ENCODE data around the gene BTBD10. TPM values are rescaled to one million over a fixed set of nuclear protein-coding genes. Genes with fewer than 3 reads are reported as not detected.

The BTBD10 gene
- total and polyA plus RNA-seq, 7 donors, result 18.9 to 77.8 (median 43.3) TPM

DNA sequence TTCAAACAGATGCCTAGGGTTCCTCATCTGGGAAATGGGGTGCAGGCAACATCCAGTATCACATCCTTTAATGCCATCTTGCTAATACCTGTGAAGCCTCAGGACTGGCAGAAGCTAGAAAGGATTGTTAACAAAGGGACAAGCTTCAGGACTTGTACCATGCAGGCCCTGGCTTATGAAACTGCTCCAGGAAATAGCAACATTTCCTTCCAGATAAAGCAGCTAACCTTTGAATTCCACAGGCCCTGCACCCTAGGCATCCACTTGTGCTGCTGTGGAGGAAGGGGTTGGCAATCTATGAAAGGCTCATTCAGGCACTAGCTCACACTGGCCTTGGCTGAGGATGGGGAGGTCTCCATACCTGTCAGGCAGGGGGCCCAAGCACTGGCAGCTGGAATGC lies 87.2 kb downstream of the BTBD10 start:
- H3K36me3 ChIP-seq, result peaks cover 29 to 98% (median 56%) of the 10 kb centered on the region in 4 donors
- intact Hi-C loops (cut with DNase I), result no loop called here
- TF ChIP-seq POLR2AphosphoS5 (IDR thresholded peaks at IDR 0.05) (no peak), EP300 (IDR thresholded peaks at IDR 0.05) (no peak), POLR2A (IDR thresholded peaks at IDR 0.05) (no peak)
- TF ChIP-seq, protein P1, sequence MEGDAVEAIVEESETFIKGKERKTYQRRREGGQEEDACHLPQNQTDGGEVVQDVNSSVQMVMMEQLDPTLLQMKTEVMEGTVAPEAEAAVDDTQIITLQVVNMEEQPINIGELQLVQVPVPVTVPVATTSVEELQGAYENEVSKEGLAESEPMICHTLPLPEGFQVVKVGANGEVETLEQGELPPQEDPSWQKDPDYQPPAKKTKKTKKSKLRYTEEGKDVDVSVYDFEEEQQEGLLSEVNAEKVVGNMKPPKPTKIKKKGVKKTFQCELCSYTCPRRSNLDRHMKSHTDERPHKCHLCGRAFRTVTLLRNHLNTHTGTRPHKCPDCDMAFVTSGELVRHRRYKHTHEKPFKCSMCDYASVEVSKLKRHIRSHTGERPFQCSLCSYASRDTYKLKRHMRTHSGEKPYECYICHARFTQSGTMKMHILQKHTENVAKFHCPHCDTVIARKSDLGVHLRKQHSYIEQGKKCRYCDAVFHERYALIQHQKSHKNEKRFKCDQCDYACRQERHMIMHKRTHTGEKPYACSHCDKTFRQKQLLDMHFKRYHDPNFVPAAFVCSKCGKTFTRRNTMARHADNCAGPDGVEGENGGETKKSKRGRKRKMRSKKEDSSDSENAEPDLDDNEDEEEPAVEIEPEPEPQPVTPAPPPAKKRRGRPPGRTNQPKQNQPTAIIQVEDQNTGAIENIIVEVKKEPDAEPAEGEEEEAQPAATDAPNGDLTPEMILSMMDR (IDR thresholded peaks at IDR 0.05), result no peak

DNA sequence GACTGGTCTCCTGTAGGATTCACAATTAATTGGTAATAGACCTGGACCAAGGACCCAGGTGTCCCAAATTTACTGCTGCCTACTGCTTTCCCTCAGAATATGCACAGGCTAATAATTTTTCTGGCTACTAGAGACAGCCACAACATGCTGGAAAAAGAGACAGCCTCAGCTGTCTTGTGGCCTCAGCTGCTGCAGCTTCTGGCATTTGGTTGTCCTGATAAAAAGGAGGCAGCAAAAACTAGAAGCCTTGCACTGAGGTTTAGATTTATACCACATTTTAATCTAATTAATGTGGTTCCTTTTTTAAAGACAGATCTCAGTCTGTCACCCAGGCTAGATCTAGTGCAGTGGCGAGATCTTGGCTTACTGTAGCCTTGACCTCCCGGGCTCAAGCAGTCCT lies 89.8 kb downstream of the BTBD10 start:
- WGBS, 2 donors, result 96% methylated on average over 2 of the region's 2 CpGs
- Histone ChIP-seq H3K27ac (no peak overlapping the region), H3K4me1 (no peaks in the 10 kb centered on the region), H3K9me3 (no peaks in the 10 kb centered on the region), H3K27me3 (no peaks in the 10 kb centered on the region), H3K4me3 (no peak overlapping the region), H3K36me3 (peaks cover 37 to 99% (median 58%) of the 10 kb centered on the region in 4 donors)
- no peak for DNase-seq
- intact Hi-C loops (cut with DNase I), result no loop called here
- no peak for TF ChIP-seq POLR2AphosphoS5 (IDR thresholded peaks at IDR 0.05)
- no peak for TF ChIP-seq EP300 (IDR thresholded peaks at IDR 0.05)
- TF ChIP-seq POLR2A (IDR thresholded peaks at IDR 0.05), result no peak
- TF ChIP-seq, protein P1 (IDR thresholded peaks at IDR 0.05), result no peak

More for the DNA sequence above, 87.2 kb downstream of the BTBD10 start:
- H3K4me1 ChIP-seq, result no peaks in the 10 kb centered on the region
- no peak overlapping the region for H3K4me3 ChIP-seq
- no peaks in the 10 kb centered on the region for H3K27me3 ChIP-seq
- H3K9me3 ChIP-seq, result no peaks in the 10 kb centered on the region
- DNase-seq, result no peak
- H3K27ac ChIP-seq, result no peak overlapping the region

DNA sequence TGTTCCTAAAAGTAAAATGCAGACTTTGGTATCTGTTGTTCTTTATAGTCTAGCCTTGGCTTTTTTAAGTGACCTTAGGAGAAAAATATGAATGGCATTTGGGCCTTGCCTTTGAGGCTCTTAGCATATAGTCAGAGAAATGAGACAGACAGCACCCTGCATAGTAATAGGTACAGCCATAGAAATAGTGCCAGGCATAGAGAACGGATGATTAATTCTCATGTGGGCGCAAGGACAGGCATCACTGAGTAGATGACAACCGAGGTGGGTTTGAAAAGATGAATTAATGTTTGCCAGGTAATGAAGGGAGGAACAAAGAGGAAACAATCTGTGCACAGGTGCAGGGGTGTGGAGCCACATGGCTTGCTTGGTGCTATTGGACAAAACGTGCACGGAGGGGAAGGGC lies 95.0 kb downstream of the BTBD10 start:
- H3K4me1 ChIP-seq, result peaks cover 0 to 6% (median 0%) of the 10 kb centered on the region in 4 donors
- no peak for DNase-seq
- no peaks in the 10 kb centered on the region for H3K27me3 ChIP-seq
- H3K9me3 ChIP-seq, result no peaks in the 10 kb centered on the region
- H3K4me3 ChIP-seq, result no peak overlapping the region
- 78 to 83% methylated on average over 5 of the region's 5 CpGs for WGBS, 2 donors
- intact Hi-C loops (cut with DNase I), result no loop called here
- TF ChIP-seq, protein P1 (IDR thresholded peaks at IDR 0.05), result no peak
- no peak for TF ChIP-seq POLR2AphosphoS5 (IDR thresholded peaks at IDR 0.05)
- no peak for TF ChIP-seq POLR2A (IDR thresholded peaks at IDR 0.05)
- no peak for TF ChIP-seq EP300 (IDR thresholded peaks at IDR 0.05)
- no peak overlapping the region for H3K27ac ChIP-seq
- peaks cover 22 to 99% (median 34%) of the 10 kb centered on the region in 4 donors for H3K36me3 ChIP-seq

DNA sequence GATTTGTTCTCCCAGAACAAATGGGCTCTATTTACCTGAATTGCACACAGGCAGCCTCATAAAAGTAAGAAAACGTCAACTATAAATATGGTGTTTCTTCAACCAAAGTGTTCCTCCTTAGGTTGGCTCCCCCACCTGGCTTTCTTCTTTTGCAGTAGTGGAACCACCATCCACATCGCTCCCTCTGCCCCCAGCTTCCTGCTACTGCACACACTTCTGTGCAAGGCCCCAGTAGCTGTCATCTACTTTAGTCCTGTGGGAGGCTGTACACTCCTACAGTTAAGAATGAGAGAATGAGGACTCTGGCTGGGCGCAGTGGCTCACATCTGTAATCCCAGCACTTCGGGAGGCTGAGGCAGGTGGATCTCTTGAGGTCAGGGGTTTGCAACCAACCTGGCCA lies 95.9 kb downstream of the BTBD10 start:
- 87 to 88% methylated on average over 4 of the region's 4 CpGs for WGBS, 2 donors
- Histone ChIP-seq H3K27ac (no peak overlapping the region), H3K36me3 (peaks cover 13 to 97% (median 30%) of the 10 kb centered on the region in 4 donors), H3K9me3 (no peaks in the 10 kb centered on the region), H3K4me3 (no peak overlapping the region), H3K4me1 (peaks cover 0 to 6% (median 0%) of the 10 kb centered on the region in 4 donors), H3K27me3 (no peaks in the 10 kb centered on the region)
- TF ChIP-seq POLR2AphosphoS5 (IDR thresholded peaks at IDR 0.05) (no peak), EP300 (IDR thresholded peaks at IDR 0.05) (no peak), POLR2A (IDR thresholded peaks at IDR 0.05) (no peak)
- TF ChIP-seq, protein P1 (IDR thresholded peaks at IDR 0.05), result no peak
- no peak for DNase-seq
- intact Hi-C loops (cut with DNase I), result no loop called here
